NCI-H446 (cell line): Measurements from ENCODE around the gene GARIN5A.

Experiments used
- DNase-seq, 2 experiments: peaks; one replicate each; lab custom pipeline; 2025; lab: John Stamatoyannopoulos, UW

GARIN5A gene

GRCh38 chr19:50508843-50509190 lies 32.2 kb upstream of the GARIN5A start:
- no peak for DNase-seq

- no peak for DNase-seq
Observed at GRCh38 chr19:50507376-50507775, 30.7 kb upstream of the GARIN5A start.

GRCh38 chr19:50506700-50507099 lies 30.1 kb upstream of the GARIN5A start:
- DNase-seq = no peak

- no peak for DNase-seq
Observed at GRCh38 chr19:50505856-50506611, 29.4 kb upstream of the GARIN5A start.

- DNase-seq = no peak
Observed at GRCh38 chr19:50501568-50502475, 25.2 kb upstream of the GARIN5A start.

GRCh38 chr19:50501186-50501567 lies 24.5 kb upstream of the GARIN5A start:
- no peak for DNase-seq

- DNase-seq = no peak
Observed at GRCh38 chr19:50500753-50501151, 24.1 kb upstream of the GARIN5A start.

GRCh38 chr19:50500060-50500752 lies 23.6 kb upstream of the GARIN5A start:
- DNase-seq = no peak

GRCh38 chr19:50498219-50499056 lies 21.8 kb upstream of the GARIN5A start:
- no peak for DNase-seq

GRCh38 chr19:50497022-50497405 lies 20.4 kb upstream of the GARIN5A start:
- no peak for DNase-seq

- DNase-seq = no peak
Observed at GRCh38 chr19:50496189-50497021, 19.8 kb upstream of the GARIN5A start.

GRCh38 chr19:50495020-50495531 lies 18.4 kb upstream of the GARIN5A start:
- DNase-seq = no peak

- no peak for DNase-seq
Observed at GRCh38 chr19:50494186-50495019, 17.8 kb upstream of the GARIN5A start.

GRCh38 chr19:50493171-50493570 lies 16.5 kb upstream of the GARIN5A start:
- DNase-seq = no peak

- no peak for DNase-seq
Observed at GRCh38 chr19:50492303-50493052, 15.8 kb upstream of the GARIN5A start.

- no peak for DNase-seq
Observed at GRCh38 chr19:50490991-50491472, 14.4 kb upstream of the GARIN5A start.

GRCh38 chr19:50490411-50490811 lies 13.8 kb upstream of the GARIN5A start:
- DNase-seq = no peak

- DNase-seq = no peak
Observed at GRCh38 chr19:50489461-50490011, 12.9 kb upstream of the GARIN5A start.
